Measurements from ENCODE around the gene CFAP221. TPM values are rescaled to one million over a fixed set of nuclear protein-coding genes. Genes with fewer than 3 reads are reported as not detected.

Gene CFAP221
- polyA plus RNA-seq, 1 donor (not counting 4 experiments of a cell fraction or from before 2014, with no cell fraction given): not detected

DNA sequence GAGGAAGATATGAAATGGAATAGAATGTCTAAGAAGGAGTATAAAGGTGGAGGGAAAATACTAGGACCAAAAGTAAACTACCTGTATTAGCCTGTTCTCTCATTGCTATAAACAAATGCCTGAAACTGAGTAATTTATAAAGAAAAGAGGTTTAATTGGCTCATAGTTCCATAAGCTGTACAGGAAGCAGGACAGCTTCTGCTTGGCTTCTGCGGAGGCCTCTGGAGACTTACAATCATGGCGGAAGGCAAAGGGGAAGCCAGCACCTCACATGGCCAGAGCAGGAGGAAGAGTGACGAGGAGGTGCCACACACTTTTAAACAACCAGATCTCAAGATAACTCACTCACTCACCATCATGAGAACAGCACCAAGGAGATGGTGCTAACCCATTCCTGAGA lies 101.9 kb downstream of the CFAP221 start:
- TF ChIP-seq, protein P1, sequence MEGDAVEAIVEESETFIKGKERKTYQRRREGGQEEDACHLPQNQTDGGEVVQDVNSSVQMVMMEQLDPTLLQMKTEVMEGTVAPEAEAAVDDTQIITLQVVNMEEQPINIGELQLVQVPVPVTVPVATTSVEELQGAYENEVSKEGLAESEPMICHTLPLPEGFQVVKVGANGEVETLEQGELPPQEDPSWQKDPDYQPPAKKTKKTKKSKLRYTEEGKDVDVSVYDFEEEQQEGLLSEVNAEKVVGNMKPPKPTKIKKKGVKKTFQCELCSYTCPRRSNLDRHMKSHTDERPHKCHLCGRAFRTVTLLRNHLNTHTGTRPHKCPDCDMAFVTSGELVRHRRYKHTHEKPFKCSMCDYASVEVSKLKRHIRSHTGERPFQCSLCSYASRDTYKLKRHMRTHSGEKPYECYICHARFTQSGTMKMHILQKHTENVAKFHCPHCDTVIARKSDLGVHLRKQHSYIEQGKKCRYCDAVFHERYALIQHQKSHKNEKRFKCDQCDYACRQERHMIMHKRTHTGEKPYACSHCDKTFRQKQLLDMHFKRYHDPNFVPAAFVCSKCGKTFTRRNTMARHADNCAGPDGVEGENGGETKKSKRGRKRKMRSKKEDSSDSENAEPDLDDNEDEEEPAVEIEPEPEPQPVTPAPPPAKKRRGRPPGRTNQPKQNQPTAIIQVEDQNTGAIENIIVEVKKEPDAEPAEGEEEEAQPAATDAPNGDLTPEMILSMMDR (optimal IDR thresholded peaks at IDR 0.05 in 1 of 3, IDR thresholded peaks at IDR 0.05 in 1 of 3, conservative IDR thresholded peaks at IDR 0.05 in 1 of 3; ENCODE audit: extremely low read depth in 1 of 3, insufficient read depth in 2 of 3, low read length in 3 of 3): no peak
- no peak for TF ChIP-seq EZH2 (IDR thresholded peaks at IDR 0.05; ENCODE audit: low read length)
- Histone ChIP-seq H3K4me2 (ENCODE audit: control insufficient read depth, extremely low read depth, insufficient read depth, low read depth, low read length) (no peak overlapping the region), H3K4me3 (ENCODE audit: control insufficient read depth in 2 of 3, extremely low read depth in 1 of 3, insufficient read depth in 2 of 3, low read depth in 1 of 3, low read length in 3 of 3) (no peak overlapping the region), H3K4me1 (ENCODE audit: control insufficient read depth, extremely low read depth, insufficient read depth, low read length) (peaks cover 11% of the 10 kb centered on the region), H3K36me3 (ENCODE audit: control insufficient read depth in 2 of 2, extremely low read depth in 1 of 2, insufficient read depth in 2 of 2, low read length in 2 of 2) (no peaks in the 10 kb centered on the region), H3K79me2 (ENCODE audit: control insufficient read depth, insufficient read depth, low read length) (no peaks in the 10 kb centered on the region), H3K9me3 (ENCODE audit: control insufficient read depth, low read depth, low read length) (no peaks in the 10 kb centered on the region), H3K27me3 (ENCODE audit: control insufficient read depth, extremely low read depth, insufficient read depth, low read length) (no peaks in the 10 kb centered on the region), H3K9me1 (ENCODE audit: control insufficient read depth, extremely low read depth, insufficient read depth, low read length) (no peaks in the 10 kb centered on the region), H3K27ac (ENCODE audit: control insufficient read depth, insufficient read depth, low read length) (no peak overlapping the region), H3K9ac (ENCODE audit: control insufficient read depth, extremely low read depth, insufficient read depth, low read length) (no peak overlapping the region), H4K20me1 (ENCODE audit: control insufficient read depth, extremely low read depth, insufficient read depth, low read length) (no peaks in the 10 kb centered on the region), H2AFZ (ENCODE audit: control insufficient read depth, low read length) (no peak overlapping the region)
- dilution Hi-C loops (cut with MboI; ENCODE audit: extremely low pct_ligation_motif_present, low sequenced_read_pairs): no loop called here
- FAIRE-seq (no peak), DNase-seq (ENCODE audit: low read depth, low spot score) (no peak)

DNA sequence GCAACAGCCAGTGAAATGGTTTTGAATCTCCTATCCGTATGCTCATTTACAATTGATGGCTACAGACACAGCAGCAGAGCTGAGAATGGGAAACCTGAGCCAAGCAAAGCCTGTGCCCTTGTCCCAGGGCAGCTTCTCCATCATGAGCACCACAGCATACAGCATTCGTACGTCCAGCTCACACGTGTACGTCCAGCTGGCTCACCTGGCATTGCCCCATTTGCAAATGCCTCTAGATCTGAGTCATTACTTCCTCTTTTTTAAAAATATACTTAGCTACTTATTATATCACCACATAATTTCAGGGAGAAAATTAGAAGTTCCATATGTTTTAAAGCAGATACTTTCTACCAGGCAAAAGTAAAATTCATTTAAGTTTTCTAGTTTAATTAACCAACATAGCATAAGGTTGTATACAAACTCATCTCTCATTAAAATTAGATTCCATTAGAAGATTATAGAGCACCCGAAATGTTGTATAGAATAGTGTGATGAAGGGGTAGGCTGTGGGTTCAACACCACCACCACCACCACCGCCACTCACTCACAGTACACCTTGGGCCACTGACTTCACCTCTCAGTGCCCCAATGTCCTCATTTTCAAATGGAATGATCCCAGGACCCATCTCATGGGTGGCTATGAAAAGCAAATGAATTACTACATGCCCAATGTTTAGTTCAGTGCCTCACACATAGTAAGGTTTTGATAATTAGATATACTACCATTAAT lies 103.4 kb downstream of the CFAP221 start:
- H3K4me1 ChIP-seq (ENCODE audit: control insufficient read depth, extremely low read depth, insufficient read depth, low read length): peaks cover 11% of the 10 kb centered on the region
- H2AFZ ChIP-seq (ENCODE audit: control insufficient read depth, low read length): no peak overlapping the region
- DNase-seq (ENCODE audit: low read depth, low spot score): no peak
- H3K27ac ChIP-seq (ENCODE audit: control insufficient read depth, insufficient read depth, low read length): no peak overlapping the region
- H3K9ac ChIP-seq (ENCODE audit: control insufficient read depth, extremely low read depth, insufficient read depth, low read length): no peak overlapping the region
- H3K79me2 ChIP-seq (ENCODE audit: control insufficient read depth, insufficient read depth, low read length): no peaks in the 10 kb centered on the region
- dilution Hi-C loops (cut with MboI; ENCODE audit: extremely low pct_ligation_motif_present, low sequenced_read_pairs): no loop called here
- TF ChIP-seq, protein P1 (optimal IDR thresholded peaks at IDR 0.05 in 1 of 3, IDR thresholded peaks at IDR 0.05 in 1 of 3, conservative IDR thresholded peaks at IDR 0.05 in 1 of 3; ENCODE audit: extremely low read depth in 1 of 3, insufficient read depth in 2 of 3, low read length in 3 of 3): no peak
- TF ChIP-seq EZH2 (IDR thresholded peaks at IDR 0.05; ENCODE audit: low read length): no peak
- H3K27me3 ChIP-seq (ENCODE audit: control insufficient read depth, extremely low read depth, insufficient read depth, low read length): no peaks in the 10 kb centered on the region
- H3K4me2 ChIP-seq (ENCODE audit: control insufficient read depth, extremely low read depth, insufficient read depth, low read depth, low read length): peak overlapping the region; percentile 4
- H3K36me3 ChIP-seq (ENCODE audit: control insufficient read depth in 2 of 2, extremely low read depth in 1 of 2, insufficient read depth in 2 of 2, low read length in 2 of 2): no peaks in the 10 kb centered on the region
- H3K9me3 ChIP-seq (ENCODE audit: control insufficient read depth, low read depth, low read length): no peaks in the 10 kb centered on the region
- H3K9me1 ChIP-seq (ENCODE audit: control insufficient read depth, extremely low read depth, insufficient read depth, low read length): no peaks in the 10 kb centered on the region
- H4K20me1 ChIP-seq (ENCODE audit: control insufficient read depth, extremely low read depth, insufficient read depth, low read length): no peaks in the 10 kb centered on the region
- FAIRE-seq: peak; percentile 79
- H3K4me3 ChIP-seq (ENCODE audit: control insufficient read depth in 2 of 3, extremely low read depth in 1 of 3, insufficient read depth in 2 of 3, low read depth in 1 of 3, low read length in 3 of 3): no peak overlapping the region

All from keratinocyte (primary cell).